ENCODE results near the gene AKNAD1.

DNA sequence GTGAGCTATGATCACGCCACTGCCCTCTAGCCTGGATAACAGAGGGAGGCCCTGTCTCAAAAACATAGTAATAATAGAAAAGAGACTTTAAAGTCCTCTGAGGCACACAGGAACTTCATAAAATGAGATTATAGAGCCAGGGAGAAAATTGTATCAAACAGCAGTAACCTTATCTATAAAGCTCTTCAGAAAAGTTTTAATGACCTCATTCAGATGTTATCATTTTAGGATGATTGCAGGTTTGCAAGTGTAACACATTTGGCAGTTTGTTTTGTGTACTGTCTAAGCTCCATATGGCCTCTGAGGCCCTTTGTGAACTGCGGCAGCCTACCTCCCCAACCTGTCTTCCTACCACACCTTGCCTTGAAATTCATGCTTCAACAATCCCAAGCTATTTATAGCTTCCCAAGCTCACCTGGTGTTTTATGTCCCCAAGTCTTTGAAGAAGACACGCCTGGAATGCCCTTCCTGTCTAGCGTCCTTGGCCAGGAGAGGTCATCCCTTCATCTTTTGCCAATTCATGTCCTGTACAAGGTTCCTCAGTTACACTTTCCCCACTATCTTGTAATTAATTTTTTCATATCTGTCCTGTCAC is 8.5 kb upstream of the AKNAD1 start:
- TF ChIP-seq, protein P1, sequence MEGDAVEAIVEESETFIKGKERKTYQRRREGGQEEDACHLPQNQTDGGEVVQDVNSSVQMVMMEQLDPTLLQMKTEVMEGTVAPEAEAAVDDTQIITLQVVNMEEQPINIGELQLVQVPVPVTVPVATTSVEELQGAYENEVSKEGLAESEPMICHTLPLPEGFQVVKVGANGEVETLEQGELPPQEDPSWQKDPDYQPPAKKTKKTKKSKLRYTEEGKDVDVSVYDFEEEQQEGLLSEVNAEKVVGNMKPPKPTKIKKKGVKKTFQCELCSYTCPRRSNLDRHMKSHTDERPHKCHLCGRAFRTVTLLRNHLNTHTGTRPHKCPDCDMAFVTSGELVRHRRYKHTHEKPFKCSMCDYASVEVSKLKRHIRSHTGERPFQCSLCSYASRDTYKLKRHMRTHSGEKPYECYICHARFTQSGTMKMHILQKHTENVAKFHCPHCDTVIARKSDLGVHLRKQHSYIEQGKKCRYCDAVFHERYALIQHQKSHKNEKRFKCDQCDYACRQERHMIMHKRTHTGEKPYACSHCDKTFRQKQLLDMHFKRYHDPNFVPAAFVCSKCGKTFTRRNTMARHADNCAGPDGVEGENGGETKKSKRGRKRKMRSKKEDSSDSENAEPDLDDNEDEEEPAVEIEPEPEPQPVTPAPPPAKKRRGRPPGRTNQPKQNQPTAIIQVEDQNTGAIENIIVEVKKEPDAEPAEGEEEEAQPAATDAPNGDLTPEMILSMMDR (IDR thresholded peaks at IDR 0.05): no peak
- TF ChIP-seq TCF7L2 (IDR thresholded peaks at IDR 0.05; ENCODE audit: low read depth, low read length): 0 out of 2 replicates have a peak, but pooled peaks have one; percentile 34

All from Panc1 (cell line).